ENCODE data around the gene KIF5A.
A peak's percentile ranks its signal among the peaks of the same experiment; 100 is the strongest.

DNA sequence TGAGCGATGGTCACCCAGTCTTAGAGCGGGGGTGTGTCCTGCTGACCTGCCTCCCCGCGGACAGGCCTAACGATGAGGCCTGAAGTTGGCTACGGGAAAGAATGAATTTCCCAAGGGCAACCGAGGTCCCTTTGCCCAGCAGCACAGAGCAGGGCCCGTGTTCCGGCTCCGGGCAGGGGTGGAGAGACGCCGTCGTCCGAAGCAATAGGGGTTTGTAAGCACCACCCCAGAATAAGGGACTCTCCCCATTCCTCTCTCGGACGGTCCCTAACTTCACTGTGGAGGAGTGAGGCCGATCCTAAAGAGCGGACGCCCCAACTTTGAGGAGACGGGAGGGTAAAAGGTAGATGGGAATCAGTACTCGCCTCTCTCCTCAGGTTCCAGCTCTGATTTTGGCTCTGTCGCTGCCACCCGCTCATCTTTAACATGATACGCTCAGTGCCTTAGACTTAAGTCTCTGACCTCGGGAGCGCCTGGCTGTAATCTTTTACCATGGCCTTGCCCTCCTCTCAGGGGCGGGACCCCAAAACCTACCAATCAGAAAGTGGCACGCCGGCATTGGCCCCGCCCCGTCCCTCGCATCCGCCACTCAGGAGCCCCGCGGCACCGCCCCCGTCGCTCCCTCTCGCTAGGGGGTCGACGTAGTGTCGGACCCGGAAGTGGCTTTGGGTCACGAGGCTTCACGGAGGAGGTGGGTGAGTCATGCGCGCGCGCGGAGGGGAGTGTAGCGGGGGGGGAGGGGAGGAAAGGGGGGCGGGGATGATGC, 29.6 kb upstream of the KIF5A start, which contains the start of gene DDIT3:
- TF ChIP-seq OSR1 (CRISPR knock-in tag; IDR thresholded peaks at IDR 0.05) = no peak
- no peak for TF ChIP-seq ZNF8 (CRISPR knock-in tag; IDR thresholded peaks at IDR 0.05)
- no peak for TF ChIP-seq ZFP3 (CRISPR knock-in tag; IDR thresholded peaks at IDR 0.05)
- TF ChIP-seq, protein P1, sequence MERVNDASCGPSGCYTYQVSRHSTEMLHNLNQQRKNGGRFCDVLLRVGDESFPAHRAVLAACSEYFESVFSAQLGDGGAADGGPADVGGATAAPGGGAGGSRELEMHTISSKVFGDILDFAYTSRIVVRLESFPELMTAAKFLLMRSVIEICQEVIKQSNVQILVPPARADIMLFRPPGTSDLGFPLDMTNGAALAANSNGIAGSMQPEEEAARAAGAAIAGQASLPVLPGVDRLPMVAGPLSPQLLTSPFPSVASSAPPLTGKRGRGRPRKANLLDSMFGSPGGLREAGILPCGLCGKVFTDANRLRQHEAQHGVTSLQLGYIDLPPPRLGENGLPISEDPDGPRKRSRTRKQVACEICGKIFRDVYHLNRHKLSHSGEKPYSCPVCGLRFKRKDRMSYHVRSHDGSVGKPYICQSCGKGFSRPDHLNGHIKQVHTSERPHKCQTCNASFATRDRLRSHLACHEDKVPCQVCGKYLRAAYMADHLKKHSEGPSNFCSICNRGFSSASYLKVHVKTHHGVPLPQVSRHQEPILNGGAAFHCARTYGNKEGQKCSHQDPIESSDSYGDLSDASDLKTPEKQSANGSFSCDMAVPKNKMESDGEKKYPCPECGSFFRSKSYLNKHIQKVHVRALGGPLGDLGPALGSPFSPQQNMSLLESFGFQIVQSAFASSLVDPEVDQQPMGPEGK (CRISPR knock-in tag; IDR thresholded peaks at IDR 0.05; ENCODE audit: borderline replicate concordance) = peak; percentile 62; the same call in 1 of the 2 replicates
- TF ChIP-seq ZC3H10 (CRISPR knock-in tag; IDR thresholded peaks at IDR 0.05) = no peak
- no peak for TF ChIP-seq TOX (CRISPR knock-in tag; IDR thresholded peaks at IDR 0.05; ENCODE audit: borderline replicate concordance)
- 0 out of 2 replicates have a peak, but pooled peaks have one; percentile 30 for TF ChIP-seq ESRRG (CRISPR knock-in tag; IDR thresholded peaks at IDR 0.05)
- no peak for TF ChIP-seq BACH2 (CRISPR knock-in tag; IDR thresholded peaks at IDR 0.05; ENCODE audit: borderline replicate concordance)

Measured in SK-N-SH treated with all-trans-retinoic acid at 6 μM for 48 hours (cell line).